Naive thymus-derived CD4-positive, alpha-beta T cell (primary cell): ENCODE measurements around the gene SS18. TPM values are rescaled to one million over a fixed set of nuclear protein-coding genes. Genes with fewer than 3 reads are reported as not detected.

ENCODE experiments used
- ATAC-seq: fragments of 150-1000 bp; cut with Tn5 transposase; 2 replicates; pipeline ENCODE4 v1.10.0; 2021; ENCODE audit warnings: mild to moderate bottlenecking, moderate library complexity
- CTCF ChIA-PET: fragments of 350-600 bp; sonication (Branson Sonifier 250); formaldehyde crosslinking; loops from one replicate; lab custom pipeline; 2021; ENCODE audit warnings: antibody characterized with exemption; lab: Charles Lee
- POLR2A ChIA-PET: fragments of 350-600 bp; sonication (Branson Sonifier 250); formaldehyde crosslinking; loops from one replicate; lab custom pipeline; 2021; ENCODE audit warnings: antibody characterized with exemption, inconsistent platforms; lab: Charles Lee
- DNase-seq, 9 donors: peaks; one replicate each; pipeline versions ENCODE4 v3.0.0 to v3.0.0-alpha.2; 2020 to 2022; ENCODE audit warnings: mixed read lengths in 1 of 9
- H3K27ac ChIP-seq: one replicate; pipeline ENCODE4 v1.7.0; 2013; ENCODE audit warnings: mild to moderate bottlenecking, low read depth, low read length, moderate library complexity
- H3K27me3 ChIP-seq, 2 donors: one replicate each; pipeline ENCODE4 v1.7.0; 2013; ENCODE audit warnings: low read length in 2 of 2, mild to moderate bottlenecking in 2 of 2, moderate library complexity in 2 of 2; ENCODE audit not compliant: control insufficient read depth in 2 of 2, insufficient read depth in 2 of 2
- H3K36me3 ChIP-seq, 3 experiments: 1 replicate in 2 of 3; 2 replicates in 1 of 3; pipeline ENCODE4 v1.7.0; 2013; ENCODE audit warnings: low read length in 3 of 3, mild to moderate bottlenecking in 3 of 3, moderate library complexity in 1 of 3; ENCODE audit not compliant: insufficient read depth in 3 of 3, control insufficient read depth in 2 of 3
- H3K4me1 ChIP-seq, 2 donors: one replicate each; pipeline ENCODE4 v1.7.0; 2013; ENCODE audit warnings: low read length in 2 of 2, mild to moderate bottlenecking in 2 of 2, moderate library complexity in 1 of 2; ENCODE audit not compliant: control insufficient read depth in 2 of 2, insufficient read depth in 2 of 2
- H3K4me3 ChIP-seq: 2 replicates; pipeline ENCODE4 v1.7.0; 2013; ENCODE audit warnings: mild to moderate bottlenecking, low read length
- H3K9me3 ChIP-seq, 3 experiments: 1 replicate in 2 of 3; 2 replicates in 1 of 3; pipeline ENCODE4 v1.7.0; 2013; ENCODE audit warnings: low read length in 3 of 3; ENCODE audit not compliant: control insufficient read depth in 2 of 3
- H3K27ac Mint-ChIP-seq, 9 donors: one replicate each; pipeline ENCODE4 v1.8.0; 2020 to 2022; ENCODE audit warnings: mixed read lengths in 9 of 9, mild to moderate bottlenecking in 8 of 9, moderate library complexity in 5 of 9, inconsistent platforms in 2 of 9
- H3K27me3 Mint-ChIP-seq, 5 donors: one replicate each; pipeline ENCODE4 v1.8.0; 2021 to 2022; ENCODE audit warnings: mixed read lengths in 5 of 5, mild to moderate bottlenecking in 1 of 5
- H3K36me3 Mint-ChIP-seq, 5 donors: one replicate each; pipeline ENCODE4 v1.8.0; 2020 to 2022; ENCODE audit warnings: mixed read lengths in 5 of 5, mild to moderate bottlenecking in 3 of 5, inconsistent platforms in 1 of 5
- H3K4me1 Mint-ChIP-seq, 7 donors: one replicate each; pipeline ENCODE4 v1.8.0; 2020 to 2022; ENCODE audit warnings: mixed read lengths in 7 of 7, mild to moderate bottlenecking in 3 of 7, inconsistent platforms in 1 of 7
- H3K4me3 Mint-ChIP-seq, 10 donors: one replicate each; pipeline ENCODE4 v1.8.0; 2020 to 2022; ENCODE audit warnings: mild to moderate bottlenecking in 10 of 10, mixed read lengths in 10 of 10, moderate library complexity in 6 of 10, inconsistent platforms in 2 of 10
- H3K9me3 Mint-ChIP-seq, 11 donors: one replicate each; pipeline ENCODE4 v1.8.0; 2020 to 2022; ENCODE audit warnings: mixed read lengths in 11 of 11, mild to moderate bottlenecking in 4 of 11, inconsistent platforms in 1 of 11, moderate library complexity in 1 of 11
- intact Hi-C, 2 donors: fragments of 100-400 bp; cut with micrococcal nuclease; formaldehyde crosslinking; loops; one replicate each; pipeline ENCODE4 v1.15.1; 2023
- polyA plus RNA-seq, 2 donors: library from polyadenylated mRNA; unstranded; fragments of 300-500 nt; fragmentation: Illumina TruSeq; gene quantifications; one replicate each; pipeline ENCODE4 v1.2.3, GENCODE V29; 2021
- total RNA-seq, 6 experiments: library from RNA in 5 of 6; stranded (reverse) in 5 of 6; gene quantifications; 1 replicate in 5 of 6; 2 replicates in 1 of 6; pipeline ENCODE4 v1.2.3 and lab custom pipeline; 2021 to 2026

SS18 gene
- total and polyA plus RNA-seq, 7 experiments from 2014 or later: 33.5 to 85.8 (median 53.6) TPM

DNA sequence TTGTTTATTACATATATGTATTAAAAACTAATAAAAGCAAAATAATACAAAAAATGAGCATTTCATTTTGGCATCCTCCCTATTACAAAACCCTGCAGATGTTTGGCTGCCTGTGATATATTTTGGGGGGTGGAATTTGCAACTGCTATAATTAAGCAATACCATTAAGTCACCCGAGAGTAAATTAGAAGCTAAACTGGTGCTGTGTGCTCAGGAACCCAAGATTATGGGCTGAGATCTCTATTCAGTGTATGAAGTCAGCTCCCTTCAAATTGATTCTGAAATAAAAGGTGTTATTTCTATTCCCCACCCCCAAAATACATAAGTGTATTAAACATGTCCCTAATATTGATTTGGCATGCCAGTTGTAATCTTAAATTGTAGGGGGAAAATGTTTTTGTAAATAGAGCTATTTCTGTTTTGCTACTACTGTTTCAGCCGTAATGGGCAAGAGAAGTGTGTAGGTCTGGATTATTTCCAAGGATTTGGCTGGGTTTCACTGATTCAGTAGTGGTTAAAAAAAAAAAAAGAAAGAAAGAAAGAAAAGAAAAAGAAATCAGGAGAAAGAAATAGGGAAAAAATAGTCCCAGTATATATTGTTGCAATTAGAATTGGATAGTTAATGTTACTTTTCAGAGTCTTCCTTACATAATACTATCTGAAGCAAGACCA is 110.9 kb downstream of the SS18 start:
- Histone ChIP-seq H3K27me3 (no peaks in the 10 kb centered on the region), H3K27ac (no peak overlapping the region), H3K36me3 (no peaks in the 10 kb centered on the region), H3K9me3 (no peaks in the 10 kb centered on the region), H3K4me3 (no peak overlapping the region), H3K4me1 (no peaks in the 10 kb centered on the region)
- H3K4me1 Mint-ChIP-seq: peaks cover 0 to 11% (median 2%) of the 10 kb centered on the region in 7 donors
- POLR2A ChIA-PET: no interaction called here
- no peaks in the 10 kb centered on the region for H3K36me3 Mint-ChIP-seq
- intact Hi-C loops: no loop called here
- peaks cover 0 to 3% (median 0%) of the 10 kb centered on the region in 11 donors for H3K9me3 Mint-ChIP-seq
- no peak overlapping the region for H3K27ac Mint-ChIP-seq
- H3K4me3 Mint-ChIP-seq: no peak overlapping the region
- CTCF ChIA-PET: no interaction called here
- ATAC-seq (no peak), DNase-seq (no peak)
- H3K27me3 Mint-ChIP-seq: peaks cover 0 to 3% (median 0%) of the 10 kb centered on the region in 5 donors

DNA sequence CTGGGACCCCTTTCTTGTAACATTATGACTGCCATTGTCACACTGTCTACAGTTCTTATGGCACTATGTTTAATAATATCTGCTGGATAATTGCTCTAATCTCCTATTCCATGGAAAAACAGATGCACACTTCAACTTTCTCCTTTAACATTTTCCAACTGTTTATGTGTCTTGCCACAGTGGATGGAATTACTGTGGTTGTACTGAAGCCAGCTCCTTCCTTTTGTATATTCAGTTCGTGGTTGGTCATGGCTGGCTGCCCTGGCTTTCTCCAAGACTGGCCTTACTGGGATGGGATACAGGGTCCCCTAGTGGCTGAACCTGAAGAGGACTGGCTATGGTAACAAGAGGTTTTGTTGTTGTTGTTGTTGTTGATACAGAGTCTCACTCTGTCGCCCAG is 113.9 kb downstream of the SS18 start:
- H3K27me3 Mint-ChIP-seq: peaks cover 0 to 3% (median 0%) of the 10 kb centered on the region in 5 donors
- CTCF ChIA-PET: no interaction called here
- no peaks in the 10 kb centered on the region for H3K36me3 Mint-ChIP-seq
- Histone ChIP-seq H3K4me1 (no peaks in the 10 kb centered on the region), H3K27ac (no peak overlapping the region), H3K27me3 (no peaks in the 10 kb centered on the region), H3K36me3 (no peaks in the 10 kb centered on the region), H3K4me3 (no peak overlapping the region), H3K9me3 (no peaks in the 10 kb centered on the region)
- intact Hi-C loops: no loop called here
- H3K9me3 Mint-ChIP-seq: peaks cover 0 to 2% (median 0%) of the 10 kb centered on the region in 11 donors
- H3K4me1 Mint-ChIP-seq: peaks cover 0 to 11% (median 2%) of the 10 kb centered on the region in 7 donors
- DNase-seq (no peak), ATAC-seq (no peak)
- no peak overlapping the region for H3K4me3 Mint-ChIP-seq
- no peak overlapping the region for H3K27ac Mint-ChIP-seq
- POLR2A ChIA-PET: no interaction called here

DNA sequence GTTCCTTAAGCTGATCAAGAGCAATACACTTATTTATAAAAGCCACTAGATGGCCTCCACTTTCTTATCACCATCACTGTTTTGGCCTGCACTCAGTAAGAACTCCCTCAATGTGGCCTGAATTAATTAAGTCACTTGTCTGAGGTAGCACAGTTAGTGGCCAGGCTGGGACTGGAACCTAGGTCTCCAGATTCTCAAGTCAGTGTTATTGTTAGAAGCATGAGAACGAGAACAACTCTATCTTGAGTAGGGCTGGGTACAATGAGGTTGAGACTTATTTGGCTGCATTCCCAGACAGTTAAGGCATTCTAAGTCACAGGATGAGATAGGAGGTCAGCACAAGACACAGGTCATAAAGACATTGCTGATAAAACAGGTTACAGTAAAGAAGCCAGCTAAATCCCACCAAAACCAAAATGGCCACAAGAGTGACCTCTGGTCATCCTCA is 115.8 kb downstream of the SS18 start:
- intact Hi-C loops: no loop called here
- Mint-ChIP-seq H3K36me3 (no peaks in the 10 kb centered on the region), H3K4me3 (no peak overlapping the region), H3K9me3 (peaks cover 0 to 3% (median 0%) of the 10 kb centered on the region in 11 donors), H3K27me3 (peaks cover 0 to 4% (median 0%) of the 10 kb centered on the region in 5 donors), H3K27ac (no peak overlapping the region), H3K4me1 (peaks cover 0 to 11% (median under 1%) of the 10 kb centered on the region in 7 donors)
- DNase-seq (no peak), ATAC-seq (no peak)
- no peaks in the 10 kb centered on the region for H3K27me3 ChIP-seq
- no peak overlapping the region for H3K27ac ChIP-seq
- POLR2A ChIA-PET: no interaction called here
- H3K9me3 ChIP-seq: no peaks in the 10 kb centered on the region
- CTCF ChIA-PET: no interaction called here
- H3K4me3 ChIP-seq: no peak overlapping the region
- H3K36me3 ChIP-seq: no peaks in the 10 kb centered on the region
- H3K4me1 ChIP-seq: no peaks in the 10 kb centered on the region

Other genes starting within 250 kb of the SS18 start
- under 1 TPM; 0.19 to 0.89 (median 0.59) TPM for gene PSMA8, start 43.3 kb upstream of the SS18 start, total RNA-seq
- gene PSMA8, start 43.3 kb upstream of the SS18 start, polyA plus RNA-seq: 1 to 10 TPM in 1 of 2 donors, under 1 TPM in 1; 0.39 to 1.6 TPM
- gene TAF4B, start 135.8 kb upstream of the SS18 start, total RNA-seq: 10 to 100 TPM; 12.0 to 15.7 (median 12.6) TPM
- 10 to 100 TPM in 1 of 2 donors, 1 to 10 TPM in 1; 7.3 to 14.5 TPM for gene TAF4B, start 135.8 kb upstream of the SS18 start, polyA plus RNA-seq